ENCODE measurements around the gene OR2G6.
"Not testable (repeated sequence)": the region's sequence is repeated elsewhere in the genome, so short reads cannot be mapped to it uniquely, and the experiment has no call there.

Gene OR2G6

DNA sequence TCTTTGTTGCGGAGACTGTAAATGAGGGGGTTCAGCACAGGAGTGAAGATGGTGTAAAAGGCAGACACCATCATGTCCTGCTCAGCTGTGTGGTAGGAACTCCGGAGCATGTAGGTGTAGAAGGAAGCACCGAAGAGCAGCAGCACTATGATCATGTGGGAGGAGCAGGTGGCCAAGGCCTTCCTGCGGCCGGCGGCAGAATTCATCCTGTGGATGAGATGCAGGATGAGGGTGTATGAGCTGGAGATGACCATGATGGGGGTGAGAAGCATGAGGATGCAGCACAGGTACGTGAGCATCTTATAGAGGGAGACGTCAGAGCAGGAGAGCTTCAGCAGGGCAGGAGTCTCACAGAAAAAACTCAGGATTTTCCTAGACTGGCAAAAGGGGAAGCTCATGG is 66.0 kb downstream of the OR2G6 start:
- not testable (repeated sequence) for H3K9me3 ChIP-seq (ENCODE audit: control insufficient read depth, low read length); H3K4me3 ChIP-seq (ENCODE audit: insufficient read depth in 1 of 2, low read depth in 1 of 2, low read length in 2 of 2); H3K23ac ChIP-seq (ENCODE audit: low read length in 2 of 2); H3K18ac ChIP-seq (ENCODE audit: low read depth in 1 of 2, low read length in 2 of 2); H3K9ac ChIP-seq (ENCODE audit: low read length); H2BK12ac ChIP-seq (ENCODE audit: low read length in 2 of 2); DNase-seq; H2AFZ ChIP-seq (ENCODE audit: low read depth, low read length); H3K4ac ChIP-seq (ENCODE audit: low read depth in 1 of 2, low read length in 2 of 2); H3K79me1 ChIP-seq (replicated peaks; ENCODE audit: low read length, poor library complexity, severe bottlenecking); H2BK120ac ChIP-seq (ENCODE audit: low read depth, low read length); H3K14ac ChIP-seq (ENCODE audit: low read length in 2 of 2); H3K27ac ChIP-seq (ENCODE audit: low read length, poor library complexity, severe bottlenecking); H2AK5ac ChIP-seq (ENCODE audit: low read length, severe bottlenecking); H4K8ac ChIP-seq (ENCODE audit: low read length); H4K91ac ChIP-seq (ENCODE audit: low read length); H3K4me2 ChIP-seq (ENCODE audit: low read length, poor library complexity, severe bottlenecking); H2BK15ac ChIP-seq (ENCODE audit: low read depth, poor library complexity, severe bottlenecking); H3K4me1 ChIP-seq (ENCODE audit: control insufficient read depth, insufficient read depth, low read depth, low read length); H3K27me3 ChIP-seq (ENCODE audit: control insufficient read depth in 1 of 2, insufficient read depth in 1 of 2, low read length in 2 of 2); H3K36me3 ChIP-seq (ENCODE audit: control insufficient read depth in 1 of 2, insufficient read depth in 2 of 2, low read depth in 1 of 2, low read length in 2 of 2); H2BK5ac ChIP-seq (ENCODE audit: low read depth, low read length, poor library complexity, severe bottlenecking)
- 94% methylated on average over 1 of the region's 8 CpGs for WGBS

DNA sequence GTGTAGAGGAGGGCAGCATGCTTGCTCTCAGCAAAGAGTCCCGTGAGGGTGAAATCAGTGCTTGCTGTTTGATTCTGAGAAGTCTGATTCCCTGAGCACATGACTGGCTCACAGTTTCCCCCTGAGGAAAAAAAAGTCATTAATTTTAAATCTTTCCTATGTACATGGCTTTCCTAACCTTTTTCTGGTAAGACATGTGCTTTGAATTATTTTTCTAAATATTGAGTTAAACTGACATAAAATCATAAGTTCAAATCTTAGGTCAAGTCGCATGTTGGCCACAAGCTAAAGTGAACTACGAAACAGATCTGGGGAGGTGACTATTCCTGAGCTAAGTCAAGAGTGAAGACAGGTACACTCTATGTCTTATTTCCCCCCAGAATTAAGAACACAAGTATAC is 66.8 kb downstream of the OR2G6 start, which contains the start of gene OR2T34:
Gene OR2T34, minus strand, starts transcription at position 101 of the 400 bp plus-strand sequence. Its CDS starts 0 bp downstream, at position 101.
- not testable (repeated sequence) for H4K8ac ChIP-seq (ENCODE audit: low read length); H3K9ac ChIP-seq (ENCODE audit: low read length); H2AFZ ChIP-seq (ENCODE audit: low read depth, low read length); H2BK5ac ChIP-seq (ENCODE audit: low read depth, low read length, poor library complexity, severe bottlenecking); H3K4ac ChIP-seq (ENCODE audit: low read depth in 1 of 2, low read length in 2 of 2); H3K4me3 ChIP-seq (ENCODE audit: insufficient read depth in 1 of 2, low read depth in 1 of 2, low read length in 2 of 2); H3K9me3 ChIP-seq (ENCODE audit: control insufficient read depth, low read length); H2BK12ac ChIP-seq (ENCODE audit: low read length in 2 of 2); H3K18ac ChIP-seq (ENCODE audit: low read depth in 1 of 2, low read length in 2 of 2); H2BK120ac ChIP-seq (ENCODE audit: low read depth, low read length); H3K4me2 ChIP-seq (ENCODE audit: low read length, poor library complexity, severe bottlenecking); H3K14ac ChIP-seq (ENCODE audit: low read length in 2 of 2); H3K27ac ChIP-seq (ENCODE audit: low read length, poor library complexity, severe bottlenecking); H3K79me1 ChIP-seq (replicated peaks; ENCODE audit: low read length, poor library complexity, severe bottlenecking); H4K91ac ChIP-seq (ENCODE audit: low read length); H3K23ac ChIP-seq (ENCODE audit: low read length in 2 of 2); H2AK5ac ChIP-seq (ENCODE audit: low read length, severe bottlenecking); H2BK15ac ChIP-seq (ENCODE audit: low read depth, poor library complexity, severe bottlenecking); H3K4me1 ChIP-seq (ENCODE audit: control insufficient read depth, insufficient read depth, low read depth, low read length); H3K27me3 ChIP-seq (ENCODE audit: control insufficient read depth in 1 of 2, insufficient read depth in 1 of 2, low read length in 2 of 2); H3K36me3 ChIP-seq (ENCODE audit: control insufficient read depth in 1 of 2, insufficient read depth in 2 of 2, low read depth in 1 of 2, low read length in 2 of 2); DNase-seq
- no CpG with 5 or more reads among the region's 3 CpGs for WGBS

DNA sequence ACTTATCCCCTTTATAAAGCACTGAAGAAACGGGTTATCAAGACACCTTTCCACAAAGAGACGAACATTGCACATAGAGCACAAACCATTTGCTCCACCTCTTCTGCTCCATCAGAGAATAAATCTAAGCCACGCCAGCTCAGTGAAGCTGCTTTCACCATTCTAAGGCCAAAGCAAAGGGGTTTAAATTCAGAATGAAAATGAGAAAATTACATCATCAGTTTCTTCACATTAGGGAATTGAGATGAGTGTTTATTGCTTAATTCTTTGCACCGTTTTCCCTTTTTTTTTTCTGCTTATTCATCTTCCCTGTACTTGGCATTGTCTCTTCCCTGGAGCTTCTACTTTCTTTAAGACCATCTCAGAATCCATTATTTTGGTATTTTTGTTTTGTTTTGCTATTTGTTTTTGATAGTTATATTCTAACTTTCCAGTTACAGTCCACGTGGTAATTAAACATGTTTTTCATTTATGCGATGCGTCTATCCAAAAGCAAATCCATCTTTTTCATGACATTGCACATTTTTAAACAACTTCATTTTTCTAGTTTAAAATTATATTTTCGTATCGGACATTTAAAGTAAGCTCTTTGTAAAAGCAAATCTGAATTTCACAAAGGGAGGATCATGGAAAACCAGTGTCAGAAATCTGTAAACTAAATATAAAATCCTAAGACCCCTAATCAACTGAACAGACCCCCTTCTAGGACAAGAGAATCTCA is 68.5 kb downstream of the OR2G6 start:
- DNase-seq, result no peak
- H3K27me3 ChIP-seq (ENCODE audit: control insufficient read depth in 1 of 2, insufficient read depth in 1 of 2, low read length in 2 of 2), result no peaks in the 10 kb centered on the region
- H4K91ac ChIP-seq (ENCODE audit: low read length), result no peak overlapping the region
- peaks cover 5% of the 10 kb centered on the region for H3K9me3 ChIP-seq (ENCODE audit: control insufficient read depth, low read length)
- no peak overlapping the region for H3K4me3 ChIP-seq (ENCODE audit: insufficient read depth in 1 of 2, low read depth in 1 of 2, low read length in 2 of 2)
- 89% methylated on average over 7 of the region's 9 CpGs for WGBS
- H4K8ac ChIP-seq (ENCODE audit: low read length), result no peak overlapping the region
- H3K4me1 ChIP-seq (ENCODE audit: control insufficient read depth, insufficient read depth, low read depth, low read length), result no peaks in the 10 kb centered on the region
- no peak overlapping the region for H3K4me2 ChIP-seq (ENCODE audit: low read length, poor library complexity, severe bottlenecking)
- H3K9ac ChIP-seq (ENCODE audit: low read length), result no peak overlapping the region
- no peak overlapping the region for H3K4ac ChIP-seq (ENCODE audit: low read depth in 1 of 2, low read length in 2 of 2)
- H3K23ac ChIP-seq (ENCODE audit: low read length in 2 of 2), result no peak overlapping the region
- H2AK5ac ChIP-seq (ENCODE audit: low read length, severe bottlenecking), result no peak overlapping the region
- H3K36me3 ChIP-seq (ENCODE audit: control insufficient read depth in 1 of 2, insufficient read depth in 2 of 2, low read depth in 1 of 2, low read length in 2 of 2), result no peaks in the 10 kb centered on the region
- no peak overlapping the region for H2BK5ac ChIP-seq (ENCODE audit: low read depth, low read length, poor library complexity, severe bottlenecking)
- H2AFZ ChIP-seq (ENCODE audit: low read depth, low read length), result no peak overlapping the region
- H2BK15ac ChIP-seq (ENCODE audit: low read depth, poor library complexity, severe bottlenecking), result no peak overlapping the region
- H3K27ac ChIP-seq (ENCODE audit: low read length, poor library complexity, severe bottlenecking), result no peak overlapping the region
- no peak overlapping the region for H3K18ac ChIP-seq (ENCODE audit: low read depth in 1 of 2, low read length in 2 of 2)
- H3K14ac ChIP-seq (ENCODE audit: low read length in 2 of 2), result no peak overlapping the region
- no peak overlapping the region for H2BK12ac ChIP-seq (ENCODE audit: low read length in 2 of 2)
- H2BK120ac ChIP-seq (ENCODE audit: low read depth, low read length), result no peak overlapping the region
- H3K79me1 ChIP-seq (replicated peaks; ENCODE audit: low read length, poor library complexity, severe bottlenecking), result no peaks in the 10 kb centered on the region
